ENCODE measurements around the gene KRT6B.

DNA sequence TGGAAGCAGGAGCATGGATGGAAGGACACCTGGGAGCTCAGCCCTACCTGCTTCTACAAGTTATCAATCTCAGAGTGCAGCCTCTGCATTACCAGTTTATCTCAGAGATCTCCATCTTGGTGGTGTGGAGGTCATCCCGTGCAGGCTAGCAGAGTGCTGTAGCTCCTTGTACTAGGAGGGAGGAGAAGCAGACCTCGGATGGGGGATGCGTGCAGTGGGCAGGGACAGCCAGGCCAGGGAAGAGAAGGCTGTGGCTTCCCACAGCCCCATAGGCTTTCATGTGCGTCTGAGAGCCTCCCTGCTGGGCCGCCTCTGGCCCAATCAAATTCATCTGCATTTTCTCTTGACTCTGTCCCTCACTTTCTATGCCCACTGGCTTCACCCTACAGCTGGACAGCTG is 37.0 kb downstream of the KRT6B start:
- TF ChIP-seq, protein P1, sequence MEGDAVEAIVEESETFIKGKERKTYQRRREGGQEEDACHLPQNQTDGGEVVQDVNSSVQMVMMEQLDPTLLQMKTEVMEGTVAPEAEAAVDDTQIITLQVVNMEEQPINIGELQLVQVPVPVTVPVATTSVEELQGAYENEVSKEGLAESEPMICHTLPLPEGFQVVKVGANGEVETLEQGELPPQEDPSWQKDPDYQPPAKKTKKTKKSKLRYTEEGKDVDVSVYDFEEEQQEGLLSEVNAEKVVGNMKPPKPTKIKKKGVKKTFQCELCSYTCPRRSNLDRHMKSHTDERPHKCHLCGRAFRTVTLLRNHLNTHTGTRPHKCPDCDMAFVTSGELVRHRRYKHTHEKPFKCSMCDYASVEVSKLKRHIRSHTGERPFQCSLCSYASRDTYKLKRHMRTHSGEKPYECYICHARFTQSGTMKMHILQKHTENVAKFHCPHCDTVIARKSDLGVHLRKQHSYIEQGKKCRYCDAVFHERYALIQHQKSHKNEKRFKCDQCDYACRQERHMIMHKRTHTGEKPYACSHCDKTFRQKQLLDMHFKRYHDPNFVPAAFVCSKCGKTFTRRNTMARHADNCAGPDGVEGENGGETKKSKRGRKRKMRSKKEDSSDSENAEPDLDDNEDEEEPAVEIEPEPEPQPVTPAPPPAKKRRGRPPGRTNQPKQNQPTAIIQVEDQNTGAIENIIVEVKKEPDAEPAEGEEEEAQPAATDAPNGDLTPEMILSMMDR (IDR thresholded peaks at IDR 0.05): no peak
- TF ChIP-seq POLR2AphosphoS5 (IDR thresholded peaks at IDR 0.05): no peak
